ENCODE measurements around the gene SDK1. TPM values are rescaled to one million over a fixed set of nuclear protein-coding genes. Genes with fewer than 3 reads are reported as not detected.

Gene SDK1
- total RNA-seq, 4 donors from 2014 or later: 2.0 to 9.3 (median 3.8) TPM

GRCh38 chr7:4147926-4148620 lies 847.0 kb downstream of the SDK1 start:
- no peak for DNase-seq

DNA sequence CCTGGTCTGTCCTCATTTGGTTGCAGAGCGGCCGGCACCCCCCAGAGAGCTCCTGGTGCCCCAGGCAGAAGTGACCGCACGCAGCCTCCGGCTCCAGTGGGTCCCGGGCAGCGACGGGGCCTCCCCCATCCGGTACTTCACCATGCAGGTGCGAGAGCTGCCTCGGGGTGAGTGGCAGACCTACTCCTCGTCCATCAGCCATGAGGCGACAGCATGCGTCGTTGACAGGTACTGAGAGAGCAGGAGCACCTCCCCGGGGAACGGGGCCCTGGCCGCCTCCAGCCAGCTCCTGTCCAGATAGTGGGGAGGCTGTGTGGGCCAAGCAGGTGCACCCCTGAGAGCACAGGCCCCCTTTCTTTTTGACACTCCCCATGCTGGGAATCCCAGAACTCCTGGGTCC lies 848.2 kb downstream of the SDK1 start:
- Histone ChIP-seq H3K9me3 (no peaks in the 10 kb centered on the region), H3K4me3 (no peak overlapping the region), H3K4me1 (peaks cover 2 to 12% (median 3%) of the 10 kb centered on the region in 3 donors), H3K27me3 (peaks cover 0 to 48% (median 0%) of the 10 kb centered on the region in 4 donors), H3K27ac (no peak overlapping the region), H3K36me3 (no peaks in the 10 kb centered on the region)
- no peak for DNase-seq
- no CpG with 5 or more reads among the region's 18 CpGs for WGBS, 2 donors
- TF ChIP-seq POLR2A (IDR thresholded peaks at IDR 0.05) (no peak), CTCF (IDR thresholded peaks at IDR 0.05) (no peak)
- intact Hi-C loops (cut with DNase I): no loop called here

More at GRCh38 chr7:4147926-4148620, 847.0 kb downstream of the SDK1 start:
- Histone ChIP-seq H3K9me3 (no peaks in the 10 kb centered on the region), H3K27ac (no peak overlapping the region), H3K4me1 (peaks cover 2 to 15% (median 3%) of the 10 kb centered on the region in 3 donors), H3K27me3 (peaks cover 0 to 60% (median 0%) of the 10 kb centered on the region in 4 donors), H3K36me3 (no peaks in the 10 kb centered on the region), H3K4me3 (no peak overlapping the region)
- WGBS, 2 donors: 84 to 90% methylated on average over 25 to 26 of the region's 28 CpGs
- intact Hi-C loops (cut with DNase I): no loop called here
- no peak for TF ChIP-seq POLR2A (IDR thresholded peaks at IDR 0.05)
- no peak for TF ChIP-seq CTCF (IDR thresholded peaks at IDR 0.05)

DNA sequence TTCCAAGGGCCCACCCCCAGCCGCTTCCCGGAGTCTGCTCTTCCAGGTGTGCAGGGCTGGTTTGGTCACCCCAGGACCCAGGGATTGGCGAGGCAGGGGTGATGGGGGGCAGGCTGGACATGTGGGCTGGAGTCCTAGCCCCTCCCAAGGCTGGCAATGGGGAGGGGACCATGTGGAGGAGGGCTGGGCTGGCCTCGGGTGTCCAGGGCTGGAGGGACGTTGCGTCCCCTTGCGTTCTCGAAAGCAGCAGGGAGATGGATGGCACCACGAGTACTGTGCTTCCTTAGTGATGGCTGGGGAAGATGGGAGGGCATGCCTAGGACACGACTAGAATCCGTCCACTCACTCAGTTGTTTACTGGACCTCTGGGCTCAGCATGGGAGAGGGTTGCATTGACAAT lies 848.6 kb downstream of the SDK1 start:
- Histone ChIP-seq H3K27ac (no peak overlapping the region), H3K4me3 (no peak overlapping the region), H3K36me3 (no peaks in the 10 kb centered on the region), H3K9me3 (no peaks in the 10 kb centered on the region), H3K27me3 (peaks cover 0 to 44% (median 0%) of the 10 kb centered on the region in 4 donors), H3K4me1 (peaks cover 0 to 8% (median 3%) of the 10 kb centered on the region in 3 donors)
- no peak for DNase-seq
- intact Hi-C loops (cut with DNase I): no loop called here
- 90% methylated on average over 2 of the region's 11 CpGs; no CpG with 5 or more reads in 1 of the 2 donors for WGBS, 2 donors
- TF ChIP-seq CTCF (IDR thresholded peaks at IDR 0.05) (no peak), POLR2A (IDR thresholded peaks at IDR 0.05) (no peak)

DNA sequence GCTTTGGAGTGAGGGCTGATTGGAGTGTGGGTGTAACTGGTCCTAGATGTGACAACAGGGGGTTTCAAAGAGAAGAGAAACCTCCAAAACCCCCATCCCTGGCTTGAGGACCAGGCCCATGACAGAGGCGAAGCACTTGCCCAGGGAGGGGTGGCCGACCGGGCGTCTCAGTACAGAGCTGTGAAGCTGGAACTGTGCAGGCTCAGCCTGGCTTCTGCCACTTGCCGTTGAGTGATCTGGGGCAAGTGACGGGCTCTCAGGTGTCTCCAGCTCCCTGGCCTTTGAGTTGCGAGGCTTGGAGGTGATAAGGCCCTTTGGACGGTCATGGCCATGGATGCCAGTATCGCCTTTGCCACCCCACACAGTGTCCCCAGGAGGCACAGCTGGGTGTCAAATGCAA lies 849.7 kb downstream of the SDK1 start:
- Histone ChIP-seq H3K4me3 (no peak overlapping the region), H3K9me3 (no peaks in the 10 kb centered on the region), H3K4me1 (no peaks in the 10 kb centered on the region), H3K27me3 (peaks cover 0 to 33% (median 0%) of the 10 kb centered on the region in 4 donors), H3K36me3 (no peaks in the 10 kb centered on the region), H3K27ac (no peak overlapping the region)
- intact Hi-C loops (cut with DNase I): no loop called here
- WGBS, 2 donors: 94% methylated on average over 3 of the region's 9 CpGs; no CpG with 5 or more reads in 1 of the 2 donors
- no peak for DNase-seq
- TF ChIP-seq POLR2A (IDR thresholded peaks at IDR 0.05) (no peak), CTCF (IDR thresholded peaks at IDR 0.05) (no peak)

DNA sequence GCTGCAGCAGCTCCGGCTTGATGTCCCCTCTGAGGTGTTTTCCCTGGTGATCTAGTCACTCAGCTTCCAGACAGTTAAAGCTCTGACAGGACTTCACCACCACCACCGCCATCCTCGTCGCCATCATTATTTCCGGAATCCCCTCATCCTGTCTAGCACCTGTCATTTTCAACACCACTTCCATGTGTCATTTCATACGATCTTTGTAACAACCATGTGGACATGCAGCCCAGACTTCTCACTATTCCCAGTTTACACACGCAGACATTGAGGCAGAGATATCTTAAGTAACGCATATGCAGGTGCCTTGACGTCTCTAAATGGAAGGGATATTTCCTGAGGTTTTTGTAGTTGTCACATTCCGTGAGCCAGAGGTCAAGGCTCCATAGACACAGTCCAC lies 850.5 kb downstream of the SDK1 start:
- no peak overlapping the region for H3K4me3 ChIP-seq
- H3K36me3 ChIP-seq: no peaks in the 10 kb centered on the region
- DNase-seq: no peak
- TF ChIP-seq POLR2A (IDR thresholded peaks at IDR 0.05) (no peak), CTCF (IDR thresholded peaks at IDR 0.05) (no peak)
- WGBS, 2 donors: 85 to 88% methylated on average over 10 of the region's 10 CpGs
- peaks cover 0 to 28% (median 0%) of the 10 kb centered on the region in 4 donors for H3K27me3 ChIP-seq
- no peaks in the 10 kb centered on the region for H3K4me1 ChIP-seq
- H3K9me3 ChIP-seq: no peaks in the 10 kb centered on the region
- H3K27ac ChIP-seq: no peak overlapping the region
- intact Hi-C loops (cut with DNase I): no loop called here
